Measurements from ENCODE around the gene ADH6. TPM values are rescaled to one million over a fixed set of nuclear protein-coding genes. Genes with fewer than 3 reads are reported as not detected.

Gene ADH6
- total RNA-seq, 4 donors from 2014 or later = 0.19 to 0.50 (median 0.36) TPM; not detected in 1

GRCh38 chr4:99154658-99155342 is 64.2 kb downstream of the ADH6 start:
- no peak for DNase-seq (ENCODE audit: low spot score)
- TF ChIP-seq, protein P1, sequence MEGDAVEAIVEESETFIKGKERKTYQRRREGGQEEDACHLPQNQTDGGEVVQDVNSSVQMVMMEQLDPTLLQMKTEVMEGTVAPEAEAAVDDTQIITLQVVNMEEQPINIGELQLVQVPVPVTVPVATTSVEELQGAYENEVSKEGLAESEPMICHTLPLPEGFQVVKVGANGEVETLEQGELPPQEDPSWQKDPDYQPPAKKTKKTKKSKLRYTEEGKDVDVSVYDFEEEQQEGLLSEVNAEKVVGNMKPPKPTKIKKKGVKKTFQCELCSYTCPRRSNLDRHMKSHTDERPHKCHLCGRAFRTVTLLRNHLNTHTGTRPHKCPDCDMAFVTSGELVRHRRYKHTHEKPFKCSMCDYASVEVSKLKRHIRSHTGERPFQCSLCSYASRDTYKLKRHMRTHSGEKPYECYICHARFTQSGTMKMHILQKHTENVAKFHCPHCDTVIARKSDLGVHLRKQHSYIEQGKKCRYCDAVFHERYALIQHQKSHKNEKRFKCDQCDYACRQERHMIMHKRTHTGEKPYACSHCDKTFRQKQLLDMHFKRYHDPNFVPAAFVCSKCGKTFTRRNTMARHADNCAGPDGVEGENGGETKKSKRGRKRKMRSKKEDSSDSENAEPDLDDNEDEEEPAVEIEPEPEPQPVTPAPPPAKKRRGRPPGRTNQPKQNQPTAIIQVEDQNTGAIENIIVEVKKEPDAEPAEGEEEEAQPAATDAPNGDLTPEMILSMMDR (IDR thresholded peaks at IDR 0.05) = no peak
- no peak for ATAC-seq (ENCODE audit: low FRiP score)

Other genes starting within 250 kb of the ADH6 start
- gene METAP1, start 223.5 kb downstream of the ADH6 start, total RNA-seq = 10 to 100 TPM; 21.7 to 37.0 (median 26.5) TPM
- 100 to 1,000 TPM; 126 to 227 (median 161) TPM for gene ADH5, start 130.5 kb downstream of the ADH6 start, total RNA-seq
- gene ADH4, start 74.9 kb downstream of the ADH6 start, total RNA-seq = 1 to 10 TPM; 1.2 to 5.6 (median 3.6) TPM
- 10 to 100 TPM in 2 of 4 donors, under 1 TPM in 1, not detected in 1; 0.96 to 19.3 (median 13.6) TPM for gene ADH1A, start 71.7 kb upstream of the ADH6 start, total RNA-seq
- 1,000 to 10,000 TPM; 1,681 to 8,339 (median 3,297) TPM for gene ADH1B, start 102.2 kb upstream of the ADH6 start, total RNA-seq
- gene ADH1C, start 133.5 kb upstream of the ADH6 start, total RNA-seq = 100 to 1,000 TPM in 1 of 4 donors, 10 to 100 TPM in 2, 1 to 10 TPM in 1; 7.7 to 102 (median 46.9) TPM
- not detected for gene ADH7, start 216.1 kb upstream of the ADH6 start, total RNA-seq